Smooth muscle cell of the brain vasculature (primary cell): ENCODE data around the gene ZEB2.

ENCODE experiments used
- DNase-seq: peaks from one replicate; pipeline ENCODE4 v3.0.0-alpha.2; 2012; ENCODE audit warnings: low read depth, low spot score

Gene ZEB2

DNA sequence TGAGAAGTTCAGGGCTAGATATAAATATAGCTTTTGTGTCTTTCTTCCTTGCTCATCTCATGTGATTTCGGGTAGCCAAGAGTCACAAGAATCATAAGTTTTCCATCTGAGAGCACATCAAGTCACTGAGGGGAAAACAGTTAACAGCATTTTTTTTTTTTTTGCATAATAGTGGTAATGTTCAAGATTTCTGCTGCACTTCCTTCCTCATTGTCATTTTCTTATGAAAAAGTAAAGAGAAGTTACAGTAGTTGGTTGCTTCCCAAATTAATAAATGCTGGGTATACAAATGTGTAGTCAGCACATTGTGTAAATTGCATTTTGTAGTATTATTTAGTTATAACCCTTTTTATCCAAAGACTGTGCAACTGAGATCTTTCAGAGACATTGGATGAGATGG lies 93.6 kb downstream of the ZEB2 start:
- no peak for DNase-seq

DNA sequence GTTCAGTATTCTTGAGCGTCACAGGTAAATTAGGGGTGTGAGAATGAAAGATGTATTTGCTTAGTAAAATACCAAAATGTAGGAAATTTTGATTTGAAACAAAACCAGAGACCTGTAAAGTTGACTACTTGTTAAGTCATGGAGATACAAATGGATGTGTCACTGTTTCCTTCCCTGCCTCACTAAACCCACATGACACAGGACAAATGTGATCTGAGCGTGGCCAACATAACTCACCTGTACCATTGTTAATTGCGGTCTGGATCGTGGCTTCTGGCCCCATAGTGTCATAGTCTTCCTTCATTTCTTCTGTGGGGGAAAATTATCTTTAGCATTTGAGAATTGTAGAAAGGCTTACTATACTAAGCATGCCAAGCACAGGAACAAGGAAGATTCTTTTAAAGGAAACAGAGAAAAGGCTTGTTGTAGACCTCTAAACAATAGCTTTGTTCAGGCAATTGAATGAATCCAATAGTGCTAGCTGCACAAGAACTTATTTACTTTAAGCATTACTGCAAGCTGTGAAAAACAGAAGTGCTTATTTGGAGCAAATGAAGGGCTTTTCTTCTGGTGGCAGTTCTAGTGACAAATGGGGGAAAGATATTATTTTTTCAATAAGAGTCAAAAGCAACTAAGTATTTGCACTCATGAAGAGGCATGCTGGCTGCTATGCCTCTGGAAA lies 95.2 kb downstream of the ZEB2 start:
- no peak for DNase-seq

DNA sequence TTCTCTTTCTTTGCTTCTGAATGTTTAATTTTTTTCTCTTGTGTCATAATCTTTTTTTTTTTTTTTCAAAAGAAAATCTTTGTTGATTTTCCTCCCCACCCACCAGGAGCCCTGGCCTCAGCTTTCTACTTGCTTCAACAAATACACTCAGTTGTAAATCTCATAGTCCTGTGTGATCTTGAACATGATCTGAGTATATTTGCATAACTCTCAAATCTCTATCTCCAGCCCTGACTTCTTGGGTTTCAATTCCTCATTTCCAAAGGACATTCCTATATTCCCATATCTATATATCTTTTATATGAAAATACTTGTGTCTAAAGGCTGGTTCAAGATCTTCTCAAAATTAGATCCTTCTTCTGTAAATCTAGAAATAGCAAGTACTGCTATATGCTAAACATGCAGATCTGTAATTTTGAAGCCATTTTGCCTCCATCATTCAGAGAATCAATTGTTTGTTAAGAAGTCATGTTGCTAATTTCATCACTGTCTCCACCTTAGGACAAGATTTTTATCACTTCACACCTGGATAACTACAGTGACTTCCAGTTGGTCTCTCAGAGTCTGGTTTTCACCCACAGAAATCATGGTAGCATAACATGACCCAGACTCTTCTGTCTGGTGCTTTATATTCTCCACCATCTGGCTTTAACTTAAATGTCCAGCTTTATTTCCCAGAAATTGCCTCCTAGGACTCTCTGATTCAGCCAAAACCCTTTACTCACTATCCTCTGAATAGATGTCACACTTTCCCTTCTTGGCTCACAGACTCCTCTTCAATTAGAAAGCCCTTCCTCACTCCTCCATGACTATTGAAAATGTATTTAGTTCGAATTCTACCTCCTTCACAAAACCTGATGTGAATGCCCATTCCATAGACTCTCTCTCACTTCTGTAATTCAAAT lies 98.1 kb downstream of the ZEB2 start:
- no peak for DNase-seq

DNA sequence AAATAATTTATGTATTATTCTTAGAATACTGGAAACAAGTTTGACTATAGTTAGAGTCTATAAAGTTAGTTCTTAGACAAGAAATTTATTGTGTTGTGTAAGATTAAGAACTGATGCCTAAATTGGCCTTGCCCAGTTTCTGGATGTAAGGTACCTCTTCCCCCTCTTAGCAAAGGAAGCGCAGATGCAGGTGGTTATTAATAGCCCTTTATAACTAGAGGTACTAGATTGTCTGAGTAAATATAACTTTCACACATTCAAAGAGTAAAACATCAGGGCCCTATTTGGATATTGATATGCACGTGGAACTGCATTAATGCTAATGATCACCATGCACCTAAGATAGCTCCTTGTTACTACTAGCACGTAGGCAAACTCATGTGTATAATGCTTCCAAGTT lies 100.7 kb downstream of the ZEB2 start:
- DNase-seq, result no peak

DNA sequence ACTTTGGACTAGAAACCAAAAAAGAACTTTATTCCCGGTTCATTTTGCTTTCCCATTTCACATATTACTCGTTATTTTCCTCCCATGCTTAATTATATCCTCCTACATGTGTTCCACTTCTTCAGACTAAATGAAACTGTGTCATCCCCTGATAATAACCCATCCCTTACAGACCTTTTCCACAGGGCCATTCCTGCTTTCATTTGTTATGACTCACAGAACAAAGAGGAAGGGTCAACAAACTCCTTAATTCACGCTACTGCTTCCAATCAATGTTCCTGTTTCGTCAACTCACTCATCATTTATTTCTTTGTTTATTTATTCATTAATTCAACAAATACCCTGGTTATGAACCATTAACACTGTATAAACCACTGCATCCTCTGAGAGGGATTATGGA lies 104.5 kb downstream of the ZEB2 start:
- no peak for DNase-seq

DNA sequence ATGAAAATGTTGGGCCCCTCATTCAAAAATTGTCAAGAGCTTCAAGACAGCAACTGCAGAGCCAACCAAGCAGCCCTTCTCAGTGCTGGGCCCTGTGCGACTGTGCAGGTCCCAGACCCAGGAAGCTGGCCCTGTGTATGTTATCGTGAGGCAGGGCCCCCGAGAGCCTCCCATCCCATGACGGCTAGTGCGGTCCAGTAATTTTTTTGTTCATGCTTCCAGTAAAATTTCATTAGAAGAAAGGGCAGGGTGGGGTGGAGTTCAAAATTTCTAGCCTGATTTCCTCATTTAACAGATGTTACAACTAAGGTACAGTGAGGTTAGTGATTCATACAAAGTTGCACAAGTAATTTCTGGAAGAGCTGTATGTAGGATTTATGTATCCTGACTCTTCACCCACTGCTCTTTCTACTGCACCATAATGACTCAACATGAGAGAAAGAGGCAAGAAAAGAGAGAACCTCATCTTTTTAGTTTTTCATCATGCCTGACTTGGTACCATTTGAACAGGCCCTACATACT lies 105.5 kb downstream of the ZEB2 start:
- peak; percentile 12 for DNase-seq

DNA sequence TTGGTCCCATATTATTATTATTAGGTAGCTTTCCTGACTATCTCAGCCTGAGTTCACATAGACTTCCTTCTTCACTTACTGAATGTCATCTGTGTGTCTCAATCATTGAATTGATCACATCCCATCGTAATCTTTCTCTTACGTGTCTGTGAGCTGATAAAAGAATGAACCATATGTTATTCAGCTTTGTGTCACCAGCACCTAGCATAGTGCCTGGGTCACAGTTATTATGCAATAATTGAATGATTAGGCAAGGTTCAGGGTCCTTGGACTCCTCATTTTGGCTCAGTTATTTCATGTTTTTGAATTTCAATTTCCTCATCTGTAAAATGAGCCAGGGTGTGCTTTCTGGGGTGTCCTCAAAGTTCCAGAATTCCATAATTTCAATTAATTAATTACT lies 107.2 kb downstream of the ZEB2 start:
- no peak for DNase-seq

DNA sequence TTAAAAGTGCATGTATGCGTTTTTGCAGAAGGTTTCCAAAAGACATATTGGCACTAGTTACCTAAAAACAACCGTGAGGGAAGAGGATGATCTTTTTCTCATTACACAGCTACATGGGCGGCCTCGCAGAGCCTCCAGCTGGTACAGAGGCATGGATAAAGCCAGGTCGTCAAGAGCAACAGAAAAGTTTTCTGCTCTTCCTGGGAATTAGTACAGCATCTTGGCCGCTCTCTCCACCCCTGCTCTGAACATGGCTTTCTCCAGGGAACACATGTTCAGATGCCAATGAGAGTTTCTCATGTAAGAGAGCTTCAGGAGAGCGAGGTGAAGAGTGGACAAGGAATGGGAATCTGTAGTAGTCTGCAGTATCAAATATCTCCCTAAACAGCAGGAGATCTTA lies 108.4 kb downstream of the ZEB2 start:
- no peak for DNase-seq

DNA sequence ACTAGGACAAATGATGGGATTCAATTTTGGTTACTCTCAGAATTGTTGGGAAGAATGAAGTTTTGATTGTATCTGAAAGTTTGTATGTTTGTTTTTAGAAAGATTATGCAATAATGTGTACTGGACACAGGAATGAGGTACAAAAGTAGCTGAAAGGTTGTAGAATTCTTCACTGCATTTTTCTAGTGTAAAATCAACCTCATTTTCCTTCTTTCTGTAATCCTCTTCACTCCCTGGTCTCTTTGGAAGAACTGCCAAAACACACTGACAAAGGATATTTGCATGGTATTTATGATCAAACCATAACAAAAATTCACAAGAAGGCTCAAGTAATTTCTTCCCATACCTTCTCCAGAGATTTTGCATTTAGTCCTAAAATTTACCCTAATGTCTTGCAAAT lies 110.7 kb downstream of the ZEB2 start:
- DNase-seq, result no peak

DNA sequence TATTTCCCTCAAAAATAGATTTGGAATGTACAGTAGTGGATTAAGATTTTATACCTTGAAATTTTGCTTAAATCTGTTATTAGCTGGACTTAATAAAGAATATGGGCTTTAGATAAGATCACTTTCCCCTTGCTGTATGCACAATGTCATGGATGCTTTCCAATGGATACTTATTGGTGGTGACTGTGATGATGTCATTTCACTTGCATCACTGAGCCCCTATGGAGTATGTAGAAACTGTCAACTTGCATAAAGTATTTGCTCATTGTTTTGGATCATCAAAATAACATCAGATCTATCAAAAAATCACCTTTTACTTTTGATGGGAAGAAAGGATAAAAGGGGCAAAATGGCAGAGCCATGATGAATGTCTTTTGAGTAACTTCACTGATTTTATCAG lies 112.7 kb downstream of the ZEB2 start:
- DNase-seq, result no peak

DNA sequence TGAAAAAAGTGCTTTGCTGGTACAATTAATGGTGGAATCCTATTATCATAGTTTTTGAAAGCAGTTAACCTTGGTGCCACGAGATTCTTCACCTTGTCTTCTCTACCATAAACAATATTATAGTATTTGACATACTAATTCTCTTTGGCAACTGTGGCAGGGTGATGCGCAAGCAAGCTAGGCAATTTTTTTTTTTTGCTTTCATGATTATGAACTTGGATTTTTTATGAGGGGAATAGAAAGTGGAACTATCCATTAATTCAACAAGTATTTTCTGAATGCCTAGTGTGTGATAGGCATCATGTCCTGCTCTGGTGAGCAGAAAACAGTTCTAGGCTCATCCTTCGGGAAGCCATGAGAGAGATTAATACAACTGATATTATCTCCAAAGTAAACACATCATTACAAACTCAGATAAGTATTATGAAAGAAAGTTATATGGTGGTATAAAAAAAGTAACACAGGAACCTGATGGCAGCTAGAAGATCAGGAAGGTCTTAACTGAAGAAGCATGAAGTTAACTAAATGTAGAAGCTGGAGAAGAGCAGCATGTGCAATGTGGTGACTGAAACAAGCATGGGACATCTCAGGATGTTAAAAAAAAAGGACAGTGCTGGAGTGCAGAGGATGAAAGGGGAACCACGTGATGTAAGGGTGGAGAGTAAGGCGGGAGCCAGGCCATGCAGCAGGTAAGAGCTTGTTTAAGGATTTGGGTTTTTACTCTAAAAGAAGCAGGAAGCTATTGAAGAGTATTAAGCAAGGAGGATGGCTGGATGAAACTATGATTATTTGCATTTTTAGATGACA lies 113.7 kb downstream of the ZEB2 start:
- no peak for DNase-seq

DNA sequence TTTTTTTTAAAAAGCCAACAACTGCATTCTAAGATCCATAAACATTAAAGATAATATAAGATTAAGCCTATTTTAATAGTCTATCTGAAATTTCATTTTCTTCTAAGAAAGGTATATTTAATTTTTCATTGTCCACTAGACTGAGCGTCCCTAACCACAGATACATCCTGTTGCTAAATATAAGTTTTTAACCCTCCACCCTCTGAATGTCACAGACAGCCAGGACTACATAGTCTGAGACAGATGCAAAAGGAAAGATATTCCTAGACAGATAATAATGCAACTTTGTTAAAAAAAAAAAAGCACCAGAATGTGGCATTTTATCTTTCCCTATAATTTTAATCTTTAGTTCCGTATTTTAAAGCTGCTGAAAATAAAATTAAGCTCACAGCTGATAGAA lies 114.6 kb downstream of the ZEB2 start:
- no peak for DNase-seq

DNA sequence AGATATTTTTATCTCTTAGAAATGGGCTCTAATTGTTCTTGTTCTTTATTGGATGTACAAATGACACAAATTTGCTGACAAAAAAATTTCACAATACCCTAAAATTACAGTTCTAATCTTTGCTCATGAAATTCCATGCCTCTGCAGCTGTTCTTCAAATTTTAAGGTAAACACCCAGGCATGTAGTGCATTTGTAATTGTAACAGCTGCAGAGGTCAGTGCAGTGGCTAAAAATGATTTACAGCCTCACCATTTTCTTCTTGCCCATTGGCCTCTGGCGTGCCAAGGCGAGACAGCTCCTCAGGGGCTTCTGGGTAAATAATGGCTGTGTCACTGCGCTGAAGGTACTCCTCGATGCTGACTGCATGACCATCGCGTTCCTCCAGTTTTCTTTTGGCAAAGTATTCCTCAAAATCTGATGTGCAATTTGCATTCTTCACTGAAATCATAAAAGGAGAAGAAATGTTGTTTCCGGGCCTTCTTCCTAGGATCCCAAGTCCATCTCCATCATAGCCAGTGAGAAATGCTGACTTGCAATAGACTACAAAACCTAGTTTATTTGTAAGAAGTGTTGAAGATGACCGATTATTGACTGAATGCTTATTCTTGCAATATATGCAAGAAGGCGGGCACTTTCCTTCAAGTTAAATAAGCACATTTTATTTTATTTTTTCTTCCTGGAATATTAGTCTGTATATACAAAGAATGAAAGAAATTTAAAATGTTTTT lies 115.2 kb downstream of the ZEB2 start:
- DNase-seq, result no peak

DNA sequence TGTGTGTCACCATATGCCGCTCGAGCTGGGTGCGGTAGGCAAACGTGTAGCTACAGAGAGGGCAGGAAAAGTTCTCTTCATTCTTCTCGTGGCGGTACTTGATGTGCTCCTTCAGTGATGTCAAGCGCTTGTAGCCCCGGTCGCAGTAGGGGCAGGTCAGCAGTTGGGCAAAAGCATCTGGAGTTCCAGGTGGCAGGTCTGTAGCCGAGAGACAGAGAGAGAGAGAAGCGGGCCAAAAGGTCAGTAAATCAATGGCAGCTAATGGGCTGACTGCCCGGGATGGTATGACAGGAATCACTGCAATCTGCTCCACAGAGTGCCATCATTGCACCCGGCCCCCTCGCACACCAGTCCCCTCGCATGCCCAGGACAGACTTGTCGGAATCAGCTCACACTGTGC lies 116.0 kb downstream of the ZEB2 start:
- no peak for DNase-seq

DNA sequence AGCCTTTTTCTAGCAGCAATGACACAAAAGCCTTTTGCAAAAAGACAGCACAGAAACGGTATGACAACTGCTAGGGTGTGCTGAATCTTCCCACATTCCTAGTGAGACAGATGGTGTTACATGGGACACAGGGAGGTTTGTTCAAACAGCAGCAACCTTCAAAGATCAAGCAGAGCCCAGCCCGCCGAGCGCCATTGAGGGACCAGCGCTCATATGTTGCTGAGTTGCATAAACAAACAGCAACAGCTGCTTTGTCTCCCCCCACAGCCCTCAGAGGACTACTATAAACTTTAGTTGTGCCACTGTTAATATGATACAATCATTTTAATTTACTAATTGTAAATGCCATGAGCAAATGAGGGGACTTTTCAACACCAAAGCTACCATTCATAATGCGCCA lies 117.7 kb downstream of the ZEB2 start:
- no peak for DNase-seq

DNA sequence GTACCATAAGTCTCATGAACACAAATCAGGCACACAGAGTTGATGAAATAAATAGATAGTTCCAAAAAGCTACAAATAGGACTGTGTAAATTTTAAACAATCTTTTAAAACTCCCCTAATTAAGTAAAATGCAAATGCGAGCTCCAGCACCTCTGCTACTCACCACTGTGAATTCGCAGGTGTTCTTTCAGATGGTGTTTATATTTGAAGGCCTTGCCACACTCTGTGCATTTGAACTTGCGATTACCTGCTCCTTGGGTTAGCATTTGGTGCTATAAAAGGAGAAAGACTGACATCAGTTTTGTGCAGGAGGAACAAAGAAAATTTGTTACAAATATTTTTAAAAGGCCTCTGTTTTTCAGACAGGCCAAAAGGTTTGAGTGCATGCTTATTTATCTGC lies 118.9 kb downstream of the ZEB2 start:
- DNase-seq, result no peak

DNA sequence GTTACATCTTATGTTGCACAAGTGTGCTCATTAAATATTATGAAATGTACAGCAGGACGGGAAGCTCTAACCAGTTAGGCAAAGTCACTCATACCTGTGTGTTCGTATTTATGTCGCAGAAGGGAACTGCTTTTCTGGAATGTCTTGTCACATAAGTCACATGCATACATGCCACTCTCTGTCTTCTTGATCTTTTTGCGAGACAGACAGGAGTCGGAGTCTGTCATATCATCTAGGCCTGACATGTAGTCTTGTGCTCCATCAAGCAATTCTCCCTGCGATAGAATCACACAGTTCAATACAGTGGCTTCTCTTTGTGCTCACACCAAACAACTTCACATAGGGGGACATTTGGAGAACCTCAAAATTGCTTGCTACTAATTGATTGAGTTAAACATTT lies 123.6 kb downstream of the ZEB2 start:
- no peak for DNase-seq

DNA sequence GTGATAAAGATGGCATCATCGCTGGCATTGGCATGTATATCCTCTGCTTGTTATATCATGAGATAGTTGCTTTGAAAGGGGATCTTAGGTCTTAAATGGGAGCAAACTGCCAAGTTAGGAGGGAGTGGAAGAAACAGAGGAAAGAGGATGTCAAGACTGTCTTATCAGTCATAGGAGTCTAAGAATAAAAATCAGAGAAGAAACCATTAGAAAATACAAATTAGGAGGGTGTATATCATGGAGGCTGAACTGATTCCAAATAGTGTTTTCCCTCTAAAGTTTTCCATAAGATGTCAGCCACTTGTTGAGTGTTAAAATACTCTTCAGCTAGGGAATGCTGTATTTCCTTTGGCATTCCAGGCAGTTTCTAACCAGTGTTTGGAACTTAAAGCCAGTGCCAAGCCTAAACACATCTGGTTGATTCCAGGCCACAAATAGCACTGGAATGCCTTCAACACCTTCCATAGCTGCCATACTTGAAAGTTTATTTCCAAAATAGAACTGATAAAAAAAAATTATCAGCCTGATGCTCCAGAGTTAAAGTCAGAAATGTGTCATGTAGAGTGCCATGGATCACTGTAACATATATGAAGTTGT lies 129.4 kb downstream of the ZEB2 start:
- DNase-seq, result no peak

DNA sequence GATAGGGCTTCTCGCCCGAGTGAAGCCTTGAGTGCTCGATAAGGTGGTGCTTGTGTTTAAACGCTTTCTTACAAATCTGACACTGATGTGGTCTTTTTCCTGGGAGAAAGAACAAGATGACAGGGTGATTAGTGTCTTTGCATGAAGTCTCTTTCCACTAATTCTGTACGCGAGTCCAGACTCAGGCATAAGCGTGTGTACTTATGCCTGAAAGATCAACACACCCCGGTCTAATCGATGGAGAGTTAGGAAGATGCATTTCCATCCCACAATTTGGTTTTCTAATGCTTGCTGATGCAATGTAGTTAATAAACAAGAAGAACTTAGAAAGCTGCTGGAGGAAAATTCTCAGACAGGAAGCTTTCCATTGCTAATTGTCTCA lies 130.0 kb downstream of the ZEB2 start:
- no peak for DNase-seq

DNA sequence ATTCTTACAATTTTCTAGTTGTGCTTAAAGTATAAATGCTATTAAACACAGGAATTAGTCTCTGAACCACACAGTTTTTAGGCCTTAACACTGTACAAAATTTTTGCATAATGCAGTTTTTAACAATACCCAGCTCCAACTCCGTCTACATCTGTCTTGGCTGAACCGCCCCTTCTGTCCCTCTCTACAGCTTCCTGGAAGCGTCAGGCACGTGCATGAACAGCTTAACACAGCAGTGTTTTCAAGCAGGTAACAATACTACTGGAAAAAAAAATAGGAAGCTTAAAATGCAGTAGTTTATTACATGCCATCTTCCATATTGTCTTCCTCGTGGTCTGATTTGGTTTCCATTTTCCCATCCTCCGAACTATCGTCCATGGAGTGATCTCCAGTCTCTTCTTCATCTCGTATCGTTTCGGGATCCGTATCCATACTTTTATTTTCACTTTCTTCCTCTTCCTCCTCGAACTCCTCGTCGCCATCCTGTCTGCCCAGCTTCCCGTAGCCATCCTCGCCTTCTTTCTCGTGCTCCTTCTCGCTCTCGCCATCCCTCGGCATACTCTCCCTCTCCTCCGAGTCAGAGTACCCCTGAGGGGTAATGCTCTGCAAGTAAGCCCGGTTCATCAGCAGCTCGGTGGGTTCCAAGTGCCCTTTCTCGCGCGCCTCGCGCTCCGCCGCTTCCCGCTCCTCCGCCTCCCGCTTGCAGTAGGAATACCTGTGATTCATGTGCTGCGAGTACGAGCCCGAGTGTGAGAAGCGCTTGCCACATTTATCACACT lies 130.6 kb downstream of the ZEB2 start:
- DNase-seq, result no peak
